Heart right ventricle (tissue), 16 donors: ENCODE data around the gene MPV17L2. TPM values are rescaled to one million over a fixed set of nuclear protein-coding genes. Genes with fewer than 3 reads are reported as not detected.
A peak's percentile ranks its signal among the peaks of the same experiment; 100 is the strongest.

Source experiments
- ATAC-seq, 8 donors: fragments of 200-7000 bp; cut with Tn5 transposase; one replicate each; pipeline ENCODE4 v1.9.1; 2020; ENCODE audit warnings: mild to moderate bottlenecking in 8 of 8, moderate library complexity in 8 of 8, moderate number of reproducible peaks in 1 of 8
- DNase-seq, 2 donors: peaks; one replicate each; pipeline ENCODE4 v3.0.0-alpha.2; 2020
- H3K27ac ChIP-seq, 10 donors: fragments of 200-600 bp; sonication (generic) in 2 of 10; one replicate each; pipeline versions ENCODE4 v1.5.0 to v1.8.0; 2020 to 2022; ENCODE audit warnings: mild to moderate bottlenecking in 3 of 10
- H3K27me3 ChIP-seq, 7 donors: fragments of 200-600 bp; one replicate each; pipeline ENCODE4 v1.8.0; 2021 to 2022; ENCODE audit warnings: mild to moderate bottlenecking in 2 of 7
- H3K36me3 ChIP-seq, 9 donors: fragments of 200-600 bp; sonication (generic) in 1 of 9; one replicate each; pipeline versions ENCODE4 v1.5.0 to v1.8.0; 2020 to 2022; ENCODE audit warnings: mild to moderate bottlenecking in 2 of 9
- H3K4me1 ChIP-seq, 9 donors: fragments of 200-600 bp; sonication (generic) in 1 of 9; one replicate each; pipeline versions ENCODE4 v1.5.0 to v1.8.0; 2020 to 2022; ENCODE audit warnings: mild to moderate bottlenecking in 4 of 9
- H3K4me3 ChIP-seq, 10 donors: fragments of 200-600 bp; sonication (generic) in 2 of 10; one replicate each; pipeline versions ENCODE4 v1.5.0 to v1.8.0; 2020 to 2022; ENCODE audit warnings: mild to moderate bottlenecking in 7 of 10, moderate library complexity in 2 of 10
- H3K9me3 ChIP-seq, 11 donors: fragments of 200-600 bp in 10 of 11; sonication (generic) in 2 of 11; one replicate each; pipeline versions ENCODE4 v1.5.0 to v1.8.0; 2013 to 2022; ENCODE audit warnings: mild to moderate bottlenecking in 2 of 11, control low read depth in 1 of 11, moderate library complexity in 1 of 11
- WGBS, 2 donors: extraction: QIAGEN DNeasy Blood & Tissue Kit; methylation state at CpG; one replicate each; pipeline ENCODE4 v1.1.7; 2013; ENCODE audit warnings: inconsistent platforms in 1 of 2; 5-methylcytosine and 5-hydroxymethylcytosine counted together
- intact Hi-C, 10 donors: fragments of 100-400 bp; cut with DNase I; formaldehyde crosslinking; loops; one replicate each; pipeline versions ENCODE4 v1.11.1 to v1.14.2; 2022
- polyA plus RNA-seq, 2 donors: library from polyadenylated mRNA; stranded (reverse); fragments of 200-250 nt; gene quantifications; one replicate each; pipeline ENCODE4 v1.2.3, GENCODE V29; 2013
- total RNA-seq, 10 donors: library from RNA; stranded (reverse); fragmentation: NEBNext Ultra II Directional in 3 of 10; extraction: Animal tissue kit (Norgen Biotek cat#: 25700) in 3 of 10; gene quantifications; one replicate each; pipeline versions ENCODE4 v1.2.1 to v1.2.4, GENCODE V29; 2021 to 2023
- TF ChIP-seq, protein P1 (sequence below), 9 donors: fragments of 200-600 bp; sonication (generic) in 2 of 9; IDR thresholded peaks; one replicate each; pipeline versions ENCODE4 v1.5.0 to v1.8.0; 2021 to 2022; ENCODE audit warnings: antibody characterized with exemption in 9 of 9, mild to moderate bottlenecking in 5 of 9, moderate library complexity in 1 of 9
- donor health status: Arrhythmogenic right ventricular cardiomyopathy.
- donor health status: ischemic (EF 13 %, LVEDD 7.1; RV severe dilation, severe dysfunction).
- donor health status: healthy with polysubstance abuse.
- donor health status: DM: no; HTN: yes; CAD: no.
- donor health status: DM: no; HTN: no; CAD: no.
- donor health status: ischemic (EF 25% LVEDD 6.9; RV normal size, moderate dysfunction).
- donor health status: ischemic (EF 25% LVEDD 5.7; RV mildly dilated, moderate dysfunction).
- donor health status: healthy.
- donor health status: DM: yes; HTN: yes; CAD: no.
- donor health status: Ischemic cardiomyopathy.
- donor health status: ischemic (EF 35%, LVEDD 5.7; RV mildly dilated, moderate dysfunction).
- donor health status: nonischemic (EF 11% LVEDD 7.7; RV severe dilation, severe dysfunction).
- donor health status: DM: yes; HTN: yes; CAD: no.
- donor health status: PGD.
- donor health status: ischemic (EF 29% LVEDD 5.4; RV normal size, mild dysfunction).
- donor health status: nonischemic (EF 23%, LVEDD 6.1; RV moderate dilation, normal function).

The MPV17L2 gene
- total and polyA plus RNA-seq, 12 donors: 10.6 to 61.9 (median 14.7) TPM

DNA sequence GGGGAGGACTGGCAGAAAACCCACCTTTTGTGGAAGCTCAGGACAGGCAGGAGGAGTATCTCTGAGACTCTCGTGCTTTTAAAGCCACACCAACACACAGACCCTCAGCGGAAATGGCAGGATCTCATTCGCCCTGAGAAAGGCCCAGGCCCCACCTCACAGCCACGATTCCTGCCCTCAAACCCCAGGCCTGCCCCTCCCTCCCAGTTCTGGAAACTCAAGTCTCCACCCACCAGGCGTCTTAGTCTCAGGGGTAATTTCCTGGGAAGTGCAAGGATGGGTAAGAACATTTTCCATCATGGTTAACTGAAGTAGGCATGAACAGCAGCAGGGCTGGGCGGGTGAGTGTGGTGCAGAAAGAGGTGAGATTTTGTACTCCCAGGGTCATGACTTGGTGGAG lies 41.2 kb downstream of the MPV17L2 start:
- no peak for ATAC-seq

DNA sequence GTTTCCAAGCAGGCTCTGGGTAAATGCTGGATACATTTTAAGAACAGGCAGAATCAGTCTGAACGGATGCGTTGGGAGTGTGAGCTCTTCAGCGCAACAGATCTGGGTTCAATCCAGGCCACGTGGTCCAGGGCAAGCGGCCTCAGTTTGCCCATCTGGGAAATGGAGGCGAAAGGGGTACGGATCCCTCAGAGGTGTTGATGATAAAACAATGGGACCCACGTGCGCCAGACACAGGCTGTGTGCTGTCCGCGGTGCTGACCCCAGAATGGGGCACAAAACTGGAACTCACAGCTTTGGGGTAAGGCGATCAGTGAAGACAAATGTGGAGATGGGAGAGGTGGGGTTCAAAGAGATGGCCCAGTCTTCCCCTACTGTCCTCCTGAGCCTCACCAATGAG lies 46.3 kb downstream of the MPV17L2 start:
- ATAC-seq (peak in 1 of 8 donors; percentile 16), DNase-seq (no peak)
- Histone ChIP-seq H3K4me3 (no peak overlapping the region), H3K27ac (no peak overlapping the region), H3K36me3 (no peaks in the 10 kb centered on the region), H3K27me3 (peaks cover 0 to 33% (median 21%) of the 10 kb centered on the region in 7 donors), H3K4me1 (no peaks in the 10 kb centered on the region), H3K9me3 (no peaks in the 10 kb centered on the region)
- intact Hi-C loops: no loop called here
- WGBS, 2 donors: 30 to 32% methylated on average over 12 of the region's 12 CpGs
- TF ChIP-seq, protein P1, sequence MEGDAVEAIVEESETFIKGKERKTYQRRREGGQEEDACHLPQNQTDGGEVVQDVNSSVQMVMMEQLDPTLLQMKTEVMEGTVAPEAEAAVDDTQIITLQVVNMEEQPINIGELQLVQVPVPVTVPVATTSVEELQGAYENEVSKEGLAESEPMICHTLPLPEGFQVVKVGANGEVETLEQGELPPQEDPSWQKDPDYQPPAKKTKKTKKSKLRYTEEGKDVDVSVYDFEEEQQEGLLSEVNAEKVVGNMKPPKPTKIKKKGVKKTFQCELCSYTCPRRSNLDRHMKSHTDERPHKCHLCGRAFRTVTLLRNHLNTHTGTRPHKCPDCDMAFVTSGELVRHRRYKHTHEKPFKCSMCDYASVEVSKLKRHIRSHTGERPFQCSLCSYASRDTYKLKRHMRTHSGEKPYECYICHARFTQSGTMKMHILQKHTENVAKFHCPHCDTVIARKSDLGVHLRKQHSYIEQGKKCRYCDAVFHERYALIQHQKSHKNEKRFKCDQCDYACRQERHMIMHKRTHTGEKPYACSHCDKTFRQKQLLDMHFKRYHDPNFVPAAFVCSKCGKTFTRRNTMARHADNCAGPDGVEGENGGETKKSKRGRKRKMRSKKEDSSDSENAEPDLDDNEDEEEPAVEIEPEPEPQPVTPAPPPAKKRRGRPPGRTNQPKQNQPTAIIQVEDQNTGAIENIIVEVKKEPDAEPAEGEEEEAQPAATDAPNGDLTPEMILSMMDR (IDR thresholded peaks at IDR 0.05): no peak

More for the DNA sequence above, 41.2 kb downstream of the MPV17L2 start:
- H3K36me3 ChIP-seq: no peaks in the 10 kb centered on the region
- H3K4me1 ChIP-seq: peaks cover 0 to 17% (median 4%) of the 10 kb centered on the region in 9 donors
- TF ChIP-seq, protein P1 (IDR thresholded peaks at IDR 0.05): no peak
- intact Hi-C loops: no loop called here
- H3K27ac ChIP-seq: no peak overlapping the region
- 31 to 35% methylated on average over 6 of the region's 6 CpGs for WGBS, 2 donors
- H3K4me3 ChIP-seq: no peak overlapping the region
- H3K27me3 ChIP-seq: peaks cover 4 to 65% (median 60%) of the 10 kb centered on the region in 7 donors
- DNase-seq: no peak
- peaks cover 0 to 13% (median 6%) of the 10 kb centered on the region in 11 donors for H3K9me3 ChIP-seq

DNA sequence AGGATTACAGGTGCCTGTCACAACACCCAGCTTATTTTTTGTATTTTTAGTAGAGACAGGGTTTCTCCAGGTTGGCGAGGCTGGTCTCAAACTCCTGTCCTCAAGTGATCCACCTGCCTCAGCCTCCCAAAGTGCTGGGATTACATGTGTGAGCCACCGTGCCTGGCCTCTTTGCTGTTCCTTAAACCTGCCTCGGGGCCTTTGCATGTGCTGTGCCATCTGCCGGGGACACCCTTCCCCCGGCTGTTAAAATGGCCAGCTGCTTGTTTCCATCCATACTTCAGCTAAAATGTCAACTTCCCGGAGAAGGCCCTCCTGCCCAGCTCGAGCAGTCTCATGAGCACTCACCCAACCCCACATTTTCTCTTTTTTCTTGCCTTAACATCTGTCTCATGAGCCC lies 52.3 kb downstream of the MPV17L2 start:
- Histone ChIP-seq H3K27me3 (peaks cover 0 to 4% (median 0%) of the 10 kb centered on the region in 7 donors), H3K36me3 (no peaks in the 10 kb centered on the region), H3K4me3 (no peak overlapping the region), H3K4me1 (peaks cover 0 to 3% (median 0%) of the 10 kb centered on the region in 9 donors), H3K27ac (no peak overlapping the region), H3K9me3 (peaks cover 0 to 5% (median 0%) of the 10 kb centered on the region in 11 donors)
- 72 to 74% methylated on average over 7 of the region's 7 CpGs for WGBS, 2 donors
- no peak for DNase-seq
- intact Hi-C loops: loop anchor here in 2 of 10 donors (5.0 kb wide), 1 partner anchor 33 kb away; no protein-coding TSS in a partner anchor
- TF ChIP-seq, protein P1 (IDR thresholded peaks at IDR 0.05): no peak
- ATAC-seq: no peak

Other genes starting within 250 kb of the MPV17L2 start
- under 1 TPM in 1 of 10 donors, not detected in 9; 0.72 TPM for gene KCNN1, start 226.1 kb upstream of the MPV17L2 start, total RNA-seq
- gene KCNN1, start 226.1 kb upstream of the MPV17L2 start, polyA plus RNA-seq: not detected
- 10 to 100 TPM in 5 of 10 donors, 1 to 10 TPM in 5; 4.8 to 22.4 (median 10.0) TPM for gene ARRDC2, start 185.0 kb upstream of the MPV17L2 start, total RNA-seq
- gene ARRDC2, start 185.0 kb upstream of the MPV17L2 start, polyA plus RNA-seq: 10 to 100 TPM; 19.3 to 45.5 TPM
- 1 to 10 TPM in 2 of 10 donors, under 1 TPM in 8; 0.24 to 5.4 (median 0.45) TPM for gene IL12RB1, start 106.3 kb upstream of the MPV17L2 start, total RNA-seq
- gene IL12RB1, start 106.3 kb upstream of the MPV17L2 start, polyA plus RNA-seq: under 1 TPM; 0.36 to 0.51 TPM
- gene MAST3, start 95.4 kb upstream of the MPV17L2 start, total RNA-seq: 1 to 10 TPM; 2.8 to 6.4 (median 4.6) TPM
- 1 to 10 TPM; 1.5 to 2.6 TPM for gene MAST3, start 95.4 kb upstream of the MPV17L2 start, polyA plus RNA-seq
- 10 to 100 TPM; 15.7 to 29.1 (median 22.3) TPM for gene PIK3R2, start 40.1 kb upstream of the MPV17L2 start, total RNA-seq
- 1 to 10 TPM; 2.3 to 6.7 TPM for gene PIK3R2, start 40.1 kb upstream of the MPV17L2 start, polyA plus RNA-seq
- gene IFI30, start 19.4 kb upstream of the MPV17L2 start, total RNA-seq: 100 to 1,000 TPM in 1 of 10 donors, 10 to 100 TPM in 7, 1 to 10 TPM in 2; 6.5 to 241 (median 11.9) TPM
- 10 to 100 TPM in 1 of 2 donors, 1 to 10 TPM in 1; 9.7 to 31.2 TPM for gene IFI30, start 19.4 kb upstream of the MPV17L2 start, polyA plus RNA-seq
- gene RAB3A, start 10.8 kb downstream of the MPV17L2 start, total RNA-seq: 10 to 100 TPM; 24.1 to 36.3 (median 31.4) TPM
- gene RAB3A, start 10.8 kb downstream of the MPV17L2 start, polyA plus RNA-seq: 10 to 100 TPM in 1 of 2 donors, 1 to 10 TPM in 1; 7.8 to 16.7 TPM
- gene PDE4C, start 33.2 kb downstream of the MPV17L2 start, total RNA-seq: 1 to 10 TPM in 4 of 10 donors, under 1 TPM in 6; 0.30 to 4.2 (median 0.85) TPM
- 1 to 10 TPM; 1.2 to 6.3 TPM for gene PDE4C, start 33.2 kb downstream of the MPV17L2 start, polyA plus RNA-seq
- gene IQCN, start 81.2 kb downstream of the MPV17L2 start, total RNA-seq: 1 to 10 TPM in 5 of 10 donors, under 1 TPM in 5; 0.49 to 1.5 (median 0.96) TPM
- 1 to 10 TPM in 1 of 2 donors, under 1 TPM in 1; 0.17 to 7.8 TPM for gene IQCN, start 81.2 kb downstream of the MPV17L2 start, polyA plus RNA-seq
- gene JUND, start 88.4 kb downstream of the MPV17L2 start, total RNA-seq: 100 to 1,000 TPM in 9 of 10 donors, 10 to 100 TPM in 1; 93.7 to 195 (median 133) TPM
- 100 to 1,000 TPM; 103 to 278 TPM for gene JUND, start 88.4 kb downstream of the MPV17L2 start, polyA plus RNA-seq
- 100 to 1,000 TPM in 1 of 10 donors, 10 to 100 TPM in 9; 73.2 to 114 (median 93.3) TPM for gene LSM4, start 129.9 kb downstream of the MPV17L2 start, total RNA-seq
- 100 to 1,000 TPM; 135 to 163 TPM for gene LSM4, start 129.9 kb downstream of the MPV17L2 start, polyA plus RNA-seq
- 10 to 100 TPM; 36.0 to 61.3 (median 46.8) TPM for gene PGPEP1, start 147.4 kb downstream of the MPV17L2 start, total RNA-seq
- gene PGPEP1, start 147.4 kb downstream of the MPV17L2 start, polyA plus RNA-seq: 10 to 100 TPM; 10.0 to 27.2 TPM
- gene GDF15, start 192.9 kb downstream of the MPV17L2 start, total RNA-seq: 1 to 10 TPM in 4 of 10 donors, under 1 TPM in 6; 0.44 to 2.5 (median 0.79) TPM
- under 1 TPM; 0.44 to 0.62 TPM for gene GDF15, start 192.9 kb downstream of the MPV17L2 start, polyA plus RNA-seq
- 10 to 100 TPM in 1 of 10 donors, 1 to 10 TPM in 7, under 1 TPM in 2; 0.57 to 13.3 (median 1.8) TPM for gene LRRC25, start 204.4 kb downstream of the MPV17L2 start, total RNA-seq
- 1 to 10 TPM; 1.1 to 2.2 TPM for gene LRRC25, start 204.4 kb downstream of the MPV17L2 start, polyA plus RNA-seq
- 10 to 100 TPM; 17.6 to 47.1 (median 27.3) TPM for gene SSBP4, start 226.2 kb downstream of the MPV17L2 start, total RNA-seq
- 10 to 100 TPM; 41.3 to 51.6 TPM for gene SSBP4, start 226.2 kb downstream of the MPV17L2 start, polyA plus RNA-seq
- 10 to 100 TPM; 12.6 to 40.7 (median 18.0) TPM for gene ISYNA1, start 244.9 kb downstream of the MPV17L2 start, total RNA-seq
- 100 to 1,000 TPM in 1 of 2 donors, 10 to 100 TPM in 1; 21.4 to 137 TPM for gene ISYNA1, start 244.9 kb downstream of the MPV17L2 start, polyA plus RNA-seq